HEK293T (cell line): Measurements from ENCODE around the gene ACSL6.

Experiments used
- CTCF ChIA-PET: fragments of 350-600 bp; formaldehyde crosslinking; extraction: SDS; loops from one replicate; lab custom pipeline; 2021; ENCODE audit warnings: antibody characterized with exemption, inconsistent platforms; lab: Yijun Ruan, JAX
- POLR2A ChIA-PET: fragments of 350-600 bp; formaldehyde crosslinking; extraction: SDS; loops from one replicate; lab custom pipeline; 2020; ENCODE audit warnings: antibody characterized with exemption, inconsistent platforms; lab: Yijun Ruan, JAX
- DNase-seq: peaks from one replicate; pipeline ENCODE4 v3.0.0; 2012; ENCODE audit warnings: mixed read lengths; ENCODE audit errors: extremely low spot score
- ARNT ChIP-seq: fragments of 450-650 bp; IDR thresholded peaks from 2 replicates; pipeline ENCODE4 v1.6.1; 2017; ENCODE audit warnings: mild to moderate bottlenecking
- BHLHE40 ChIP-seq: fragments of 450-650 bp; IDR thresholded peaks from 2 replicates; pipeline ENCODE4 v1.6.1; 2016; ENCODE audit warnings: mild to moderate bottlenecking, moderate library complexity, borderline replicate concordance
- CTBP1 ChIP-seq: fragments of 450-650 bp; IDR thresholded peaks from 2 replicates; pipeline ENCODE4 v1.6.1; 2016; ENCODE audit warnings: borderline replicate concordance
- ELF4 ChIP-seq: fragments of 450-650 bp; IDR thresholded peaks from 2 replicates; pipeline ENCODE4 v1.6.1; 2017; ENCODE audit warnings: antibody characterized with exemption
- FOXA1 ChIP-seq: fragments of 450-650 bp; IDR thresholded peaks from 2 replicates; pipeline ENCODE4 v1.6.1; 2016; ENCODE audit warnings: mild to moderate bottlenecking
- FOXK2 ChIP-seq: fragments of 450-650 bp; IDR thresholded peaks from 2 replicates; pipeline ENCODE4 v1.6.1; 2016; ENCODE audit warnings: mild to moderate bottlenecking
- FOXM1 ChIP-seq: fragments of 450-650 bp; IDR thresholded peaks from 2 replicates; pipeline ENCODE4 v1.6.1; 2017; ENCODE audit warnings: mild to moderate bottlenecking, borderline replicate concordance
- HDGF ChIP-seq: fragments of 450-650 bp; IDR thresholded peaks from 2 replicates; pipeline ENCODE4 v1.6.1; 2017; ENCODE audit warnings: antibody characterized with exemption, borderline replicate concordance
- L3MBTL2 ChIP-seq: fragments of 450-650 bp; conservative IDR thresholded peaks from 2 replicates; pipeline ENCODE4 v1.6.1; 2016; ENCODE audit warnings: mild to moderate bottlenecking
- LEF1 ChIP-seq: fragments of 450-650 bp; IDR thresholded peaks from 2 replicates; pipeline ENCODE4 v1.6.1; 2017; ENCODE audit warnings: mild to moderate bottlenecking, borderline replicate concordance
- NFRKB ChIP-seq: fragments of 450-650 bp; IDR thresholded peaks from 2 replicates; pipeline ENCODE4 v1.6.1; 2016; ENCODE audit warnings: mild to moderate bottlenecking, moderate library complexity
- PKNOX1 ChIP-seq: fragments of 450-650 bp; IDR thresholded peaks from 2 replicates; pipeline ENCODE4 v1.6.1; 2016
- SP1 ChIP-seq: fragments of 450-650 bp; IDR thresholded peaks from 2 replicates; pipeline ENCODE4 v1.6.1; 2017
- SUZ12 ChIP-seq: fragments of 450-650 bp; IDR thresholded peaks from 2 replicates; pipeline ENCODE4 v1.6.1; 2016; ENCODE audit warnings: mild to moderate bottlenecking
- TARDBP ChIP-seq: fragments of 450-650 bp; IDR thresholded peaks from 2 replicates; pipeline ENCODE4 v1.6.1; 2016
- ZNF384 ChIP-seq: fragments of 450-650 bp; IDR thresholded peaks from 2 replicates; pipeline ENCODE4 v1.6.1; 2016

The ACSL6 gene

GRCh38 chr5:132011622-132012343 lies at the start of gene ACSL6:
TSS of gene ACSL6 (minus strand) at chr5:132011658. CDS start at chr5:132011553, 105 bp downstream.
- POLR2A ChIA-PET, result interaction anchor here (0.9 to 1.3 kb wide), 2 partner anchors 11 to 215 kb away, joined by 3 to 4 read pairs; partner anchors contain the start of gene FNIP1
- CTCF ChIA-PET, result interaction anchor here (1.0 to 1.4 kb wide), 2 partner anchors 51 to 422 kb away, joined by 3 to 4 read pairs; no protein-coding TSS in a partner anchor
- DNase-seq, result peak; percentile 55
- no peak for TF ChIP-seq PKNOX1
- no peak for TF ChIP-seq LEF1
- no peak for TF ChIP-seq ELF4
- TF ChIP-seq SP1, result no peak
- TF ChIP-seq ZNF384, result no peak
- no peak for TF ChIP-seq FOXK2
- TF ChIP-seq FOXM1, result no peak
- TF ChIP-seq FOXA1, result no peak
- no peak for TF ChIP-seq NFRKB
- TF ChIP-seq HDGF, result no peak
- no peak for TF ChIP-seq CTBP1

GRCh38 chr5:132060501-132061161 lies 49.2 kb upstream of the ACSL6 start, which contains the start of gene IL3:
TSS of gene IL3 (plus strand) at chr5:132060655. CDS start at chr5:132060707, 52 bp downstream.
- TF ChIP-seq HDGF (no peak), FOXA1 (no peak), BHLHE40 (no peak), ELF4 (no peak), TARDBP (no peak), SP1 (no peak), LEF1 (no peak), CTBP1 (no peak), ARNT (no peak), FOXK2 (no peak), FOXM1 (no peak), ZNF384 (no peak), PKNOX1 (no peak), L3MBTL2 (no peak), NFRKB (no peak), SUZ12 (no peak)
- CTCF ChIA-PET, result no interaction called here
- DNase-seq, result no peak
- POLR2A ChIA-PET, result no interaction called here

GRCh38 chr5:132059696-132060500 lies 48.4 kb upstream of the ACSL6 start:
- no peak for DNase-seq
- POLR2A ChIA-PET, result no interaction called here
- CTCF ChIA-PET, result no interaction called here
- TF ChIP-seq HDGF (no peak), FOXK2 (no peak), ELF4 (no peak), CTBP1 (no peak), BHLHE40 (no peak), NFRKB (no peak), ARNT (no peak), FOXM1 (no peak), FOXA1 (no peak), ZNF384 (no peak), TARDBP (no peak), SUZ12 (no peak), LEF1 (no peak), L3MBTL2 (no peak), PKNOX1 (no peak), SP1 (no peak)

GRCh38 chr5:132059043-132059695 lies 47.7 kb upstream of the ACSL6 start:
- ChIA-PET CTCF (interaction anchor here (0.6 kb wide), 1 partner anchor 9 kb away, joined by 3 read pairs; no protein-coding TSS in a partner anchor), POLR2A (no interaction called here)
- TF ChIP-seq ELF4 (no peak), LEF1 (no peak), HDGF (no peak), L3MBTL2 (no peak), NFRKB (no peak), FOXA1 (no peak), CTBP1 (no peak), FOXM1 (no peak), BHLHE40 (no peak)
- DNase-seq, result no peak

- ChIA-PET CTCF (interaction anchor here (0.6 kb wide), 1 partner anchor 8 kb away, joined by 3 read pairs; no protein-coding TSS in a partner anchor), POLR2A (no interaction called here)
- TF ChIP-seq FOXA1 (no peak), BHLHE40 (no peak), SP1 (no peak), PKNOX1 (no peak), ZNF384 (no peak), L3MBTL2 (no peak), FOXM1 (no peak)
- DNase-seq, result no peak
Observed at GRCh38 chr5:132058646-132059042, 47.2 kb upstream of the ACSL6 start.
